HG02938 (cell line): ENCODE data around the gene ADGRG4.

Source experiments
- ATAC-seq: cut with Tn5 transposase; IDR thresholded peaks from one replicate; pipeline ENCODE4 v1.9.1; 2021; ENCODE audit warnings: mild to moderate bottlenecking, moderate library complexity; ENCODE audit not compliant: unreplicated experiment

The ADGRG4 gene

DNA sequence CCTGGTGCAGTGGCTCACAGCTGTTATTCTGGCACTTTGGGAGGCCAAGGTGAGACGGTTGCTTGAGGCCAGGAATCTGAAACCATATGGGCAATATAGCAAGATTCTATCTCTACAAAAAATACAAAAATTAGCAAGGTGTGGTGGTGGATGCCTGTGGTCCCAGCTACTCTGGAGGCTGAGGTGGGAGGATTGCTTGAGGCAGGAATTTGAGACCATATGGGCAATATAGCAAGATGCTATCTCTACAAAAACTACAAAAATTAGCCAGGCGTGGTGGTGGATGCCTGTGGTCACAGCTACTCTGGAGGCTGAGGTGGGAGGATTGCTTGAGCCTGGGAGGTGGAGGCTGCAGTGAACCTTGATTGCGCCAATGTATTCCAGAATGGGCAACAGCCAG, 2.3 kb downstream of the ADGRG4 start:
- ATAC-seq: no peak

DNA sequence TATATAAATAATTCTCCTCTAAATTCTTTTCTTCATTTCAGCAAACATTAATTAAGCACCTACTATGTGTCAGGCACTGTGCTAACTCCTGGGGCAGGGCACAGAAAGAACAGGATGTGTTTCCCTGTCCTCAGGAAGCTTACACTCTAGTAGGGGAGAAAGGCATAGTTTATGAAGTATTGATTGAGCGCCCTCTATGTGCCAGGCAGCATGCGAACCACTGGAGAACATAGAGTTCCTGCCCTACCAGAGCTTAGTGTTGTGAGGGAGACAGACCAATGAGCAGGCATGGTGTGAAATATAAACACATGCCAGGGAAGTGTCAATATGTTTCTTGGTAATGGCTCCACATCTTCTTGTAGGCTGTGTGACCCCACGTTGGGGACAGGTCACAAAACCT, 3.7 kb downstream of the ADGRG4 start:
- no peak for ATAC-seq

DNA sequence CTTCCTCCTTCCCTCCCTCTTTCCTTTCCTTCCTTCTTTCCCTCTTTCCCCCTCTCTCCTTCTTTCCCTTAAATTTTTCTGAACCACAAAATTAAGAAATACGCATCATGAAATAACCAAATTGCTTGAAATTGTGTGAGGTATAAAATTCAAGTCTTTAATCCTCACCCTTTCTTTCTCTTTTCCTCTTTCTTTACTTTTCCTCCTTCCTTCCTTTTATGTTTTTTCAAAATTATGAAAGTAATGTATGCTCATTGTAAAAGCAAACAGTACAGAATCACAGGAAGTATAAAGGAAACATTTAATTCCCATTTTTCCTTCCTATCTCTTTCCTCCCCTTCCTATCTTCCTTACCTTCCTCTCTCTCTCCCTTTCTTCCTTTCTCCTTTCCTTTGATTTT, 5.4 kb downstream of the ADGRG4 start:
- ATAC-seq: no peak

DNA sequence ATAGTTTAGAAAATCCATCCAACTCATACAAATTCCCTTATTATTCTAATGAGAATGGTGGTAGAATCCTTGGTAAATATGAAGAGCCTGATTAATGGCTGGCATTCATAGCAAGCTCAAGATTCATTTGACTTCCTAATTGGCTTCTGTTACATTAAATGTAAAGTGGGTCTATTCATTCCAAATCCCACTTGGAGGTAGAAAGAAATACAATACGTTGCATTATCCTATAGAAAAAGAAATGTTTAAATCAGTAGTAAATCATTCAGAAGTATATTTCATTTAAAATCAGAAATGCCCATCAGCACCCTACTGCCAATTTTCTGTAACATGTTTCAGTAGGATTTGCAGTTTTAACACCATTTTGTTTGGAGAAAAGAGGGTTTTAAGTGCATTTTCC, 6.7 kb downstream of the ADGRG4 start:
- no peak for ATAC-seq

DNA sequence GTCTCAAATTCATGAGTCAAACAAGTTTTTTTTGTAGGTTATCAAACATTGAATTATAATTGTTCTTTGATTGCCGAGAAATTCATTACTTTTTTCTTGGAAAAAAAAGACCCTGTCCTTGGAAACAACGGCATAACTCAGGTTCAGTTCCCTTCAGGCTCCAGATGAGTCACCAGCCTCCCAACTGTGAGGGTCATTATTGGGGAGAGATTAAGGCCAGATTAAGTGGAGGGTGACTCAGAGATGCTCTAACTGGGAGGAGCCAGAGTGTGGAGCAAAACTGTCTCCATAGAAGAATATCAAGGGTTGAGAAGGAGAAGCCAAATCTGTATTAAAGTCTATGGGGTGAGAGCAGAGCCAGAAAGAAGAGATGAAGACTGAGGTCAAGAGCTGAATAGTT, 9.6 kb downstream of the ADGRG4 start:
- no peak for ATAC-seq

DNA sequence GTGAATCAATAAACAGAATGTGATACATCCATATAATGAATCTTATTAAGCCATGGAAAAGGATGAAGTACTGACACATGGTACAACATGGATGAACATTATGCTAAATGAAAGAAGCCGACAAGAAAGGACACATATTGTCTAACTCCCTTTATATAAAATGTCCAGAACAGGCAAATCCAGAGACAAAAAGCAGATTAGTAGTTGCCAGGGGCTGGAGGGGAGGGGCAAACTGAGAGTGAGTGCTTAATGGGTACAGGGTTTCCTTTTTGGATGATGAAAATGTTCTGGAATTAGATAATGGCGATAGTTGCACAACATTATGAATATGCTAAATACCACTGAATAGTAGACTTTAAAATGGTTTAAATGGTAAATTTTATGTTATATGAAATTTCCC, 17.4 kb downstream of the ADGRG4 start:
- no peak for ATAC-seq

DNA sequence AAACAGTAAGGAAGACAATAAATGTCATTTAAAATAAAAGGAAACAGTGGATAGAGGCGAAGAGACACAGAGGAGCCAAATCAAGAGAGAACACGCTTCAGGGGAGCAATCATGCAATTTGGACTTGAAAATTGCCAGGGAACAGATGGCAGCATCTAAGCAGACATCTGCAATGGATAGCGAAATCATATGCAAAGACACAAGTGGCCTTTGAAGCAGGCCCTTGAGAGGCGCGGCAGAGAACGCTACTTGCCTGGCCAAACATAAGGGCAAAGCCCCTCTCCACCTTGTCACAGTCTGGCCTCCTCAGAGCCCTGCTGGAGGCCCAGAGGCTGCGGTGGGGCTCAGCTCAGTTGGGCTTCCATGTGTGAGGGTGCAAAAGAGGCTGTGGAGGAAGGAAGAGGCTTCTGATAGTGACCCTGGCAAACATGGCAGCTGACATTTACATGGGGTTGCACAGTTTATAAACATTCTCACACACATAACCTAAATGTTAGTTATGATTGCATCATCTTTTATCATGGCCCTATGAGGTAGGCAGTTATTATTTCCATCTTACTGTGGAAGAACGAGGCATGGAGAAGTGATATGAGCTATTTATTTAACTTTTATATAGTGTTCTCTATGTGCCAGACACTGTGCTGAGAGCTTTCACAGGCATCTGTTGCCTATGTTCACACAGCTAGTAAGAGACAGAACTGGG, 18.3 kb downstream of the ADGRG4 start:
- no peak for ATAC-seq

DNA sequence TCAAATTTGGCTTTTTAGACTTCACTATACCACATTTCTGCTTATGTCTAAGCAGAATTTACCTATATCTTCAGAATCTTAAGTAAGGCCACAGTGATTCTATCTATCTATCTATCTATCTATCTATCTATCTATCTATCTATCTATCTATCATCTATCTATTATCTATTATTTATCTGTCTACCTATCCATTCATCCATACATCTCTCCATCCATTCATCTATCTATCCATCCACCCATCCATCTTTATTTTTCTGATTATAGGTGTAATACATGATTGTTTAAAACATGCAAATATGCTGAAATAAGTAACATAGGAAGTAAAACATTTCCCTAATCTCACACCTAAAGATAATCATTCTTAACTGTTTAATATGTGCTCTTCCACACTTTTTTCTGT, 18.8 kb downstream of the ADGRG4 start:
- no peak for ATAC-seq

DNA sequence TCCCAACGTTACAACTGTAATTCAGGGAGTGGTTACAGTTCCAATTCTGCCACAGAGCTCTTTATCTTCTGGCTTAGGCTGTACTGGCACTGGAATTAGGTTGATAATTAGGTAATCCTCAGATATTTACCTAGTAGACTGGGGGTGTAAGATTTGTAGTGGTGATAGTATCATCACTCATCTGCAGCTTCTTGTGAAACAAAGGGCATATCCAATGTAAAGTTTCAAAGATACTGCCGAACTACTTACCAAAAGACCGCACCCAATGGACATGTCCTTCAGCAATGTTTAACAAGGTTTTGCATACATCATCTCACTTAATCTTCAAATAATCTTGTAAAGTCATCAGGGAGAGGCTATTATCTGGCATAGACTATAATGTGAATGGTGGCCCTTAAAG, 20.8 kb downstream of the ADGRG4 start:
- ATAC-seq: no peak

DNA sequence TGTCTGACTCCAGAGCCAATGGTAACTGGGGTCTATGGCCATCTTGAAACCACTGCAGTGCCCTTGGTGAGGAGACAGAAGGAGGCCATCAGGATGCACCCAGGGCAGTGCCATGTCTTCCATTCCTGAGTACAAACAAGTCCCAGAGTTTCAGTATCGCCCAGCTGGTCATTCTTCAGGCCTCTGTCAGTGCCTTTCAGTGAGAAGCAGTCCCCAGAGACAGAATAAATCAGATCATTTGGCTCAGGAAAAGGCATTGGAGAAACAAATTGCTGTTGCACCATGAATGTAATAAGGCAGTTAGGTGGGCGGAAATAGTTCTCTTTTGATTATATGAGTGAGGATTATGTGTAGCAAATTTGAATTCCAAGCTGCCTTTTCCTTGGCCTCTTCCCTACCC, 21.3 kb downstream of the ADGRG4 start:
- no peak for ATAC-seq

DNA sequence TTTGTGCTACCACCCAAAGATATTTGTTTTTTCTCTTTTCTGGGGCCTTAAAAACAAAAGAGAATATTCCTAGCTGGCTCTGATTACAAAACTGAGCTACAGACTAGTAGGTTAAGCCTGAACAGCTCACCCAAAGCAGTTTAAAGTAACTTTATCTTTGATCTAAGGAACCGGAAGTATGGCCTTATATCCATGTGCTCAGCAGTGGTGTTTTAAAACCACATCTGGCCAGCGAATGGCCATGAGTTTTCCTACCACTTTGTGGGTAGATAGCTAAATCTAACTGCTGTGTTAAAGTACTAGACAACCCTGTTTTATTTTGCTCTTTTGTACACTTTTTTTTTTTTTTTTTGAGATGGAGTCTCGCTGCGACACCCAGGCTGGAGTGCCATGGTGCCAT, 24.6 kb downstream of the ADGRG4 start:
- no peak for ATAC-seq

DNA sequence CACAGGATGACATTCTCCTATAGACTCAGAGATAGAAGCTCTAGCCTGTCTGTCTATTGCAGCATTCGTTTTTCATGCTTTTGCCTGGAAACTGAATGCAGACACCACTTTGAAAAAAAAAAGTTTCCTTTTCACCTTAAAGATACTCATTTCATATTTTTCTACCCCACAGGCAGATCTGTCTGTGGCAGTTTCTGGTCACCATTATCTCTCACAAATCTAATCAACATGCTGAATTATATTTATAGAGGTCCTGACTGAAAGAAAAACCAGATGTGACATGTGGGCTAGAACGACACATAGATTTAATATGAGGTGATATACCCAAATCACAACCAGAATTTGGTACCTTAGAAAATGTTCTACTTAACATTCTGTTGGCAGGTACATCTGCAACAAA, 28.2 kb downstream of the ADGRG4 start:
- no peak for ATAC-seq

DNA sequence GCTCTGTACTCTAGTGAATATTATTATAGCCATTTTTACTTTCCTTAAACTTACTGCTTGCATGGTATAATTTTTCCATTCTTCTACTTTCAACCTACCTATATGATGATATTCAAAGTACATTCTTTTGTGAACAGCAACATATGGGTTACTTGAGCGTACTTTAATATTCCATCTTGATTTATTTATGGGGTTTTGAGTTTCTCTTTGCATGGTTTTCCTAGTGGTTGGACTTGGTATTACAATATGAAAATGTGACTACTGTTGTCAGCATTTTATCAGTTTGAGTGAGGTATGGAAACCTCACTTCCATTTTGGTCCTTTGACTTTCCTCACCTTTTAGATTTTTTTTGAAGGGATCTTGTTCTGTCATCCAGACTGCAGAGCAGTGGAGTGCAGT, 35.9 kb downstream of the ADGRG4 start:
- no peak for ATAC-seq

DNA sequence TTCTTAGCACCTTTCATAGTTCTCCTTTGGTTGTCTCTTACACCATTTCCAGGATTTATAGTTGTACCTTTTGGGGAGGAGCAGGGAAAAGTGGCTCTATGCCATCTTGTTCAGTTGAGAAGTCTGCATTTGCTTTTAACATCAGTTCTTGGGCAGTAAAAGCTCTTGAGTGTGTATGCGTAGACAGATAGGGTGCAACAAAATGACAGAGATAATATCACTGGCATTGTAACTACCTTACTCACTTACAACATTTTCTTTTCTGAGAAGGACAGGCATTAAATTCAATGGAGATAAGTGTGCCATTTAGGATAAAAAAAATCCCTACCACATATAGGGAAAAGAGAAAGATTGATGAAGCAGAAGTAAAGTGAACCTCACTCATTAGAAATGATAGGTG, 38.9 kb downstream of the ADGRG4 start:
- ATAC-seq: no peak

DNA sequence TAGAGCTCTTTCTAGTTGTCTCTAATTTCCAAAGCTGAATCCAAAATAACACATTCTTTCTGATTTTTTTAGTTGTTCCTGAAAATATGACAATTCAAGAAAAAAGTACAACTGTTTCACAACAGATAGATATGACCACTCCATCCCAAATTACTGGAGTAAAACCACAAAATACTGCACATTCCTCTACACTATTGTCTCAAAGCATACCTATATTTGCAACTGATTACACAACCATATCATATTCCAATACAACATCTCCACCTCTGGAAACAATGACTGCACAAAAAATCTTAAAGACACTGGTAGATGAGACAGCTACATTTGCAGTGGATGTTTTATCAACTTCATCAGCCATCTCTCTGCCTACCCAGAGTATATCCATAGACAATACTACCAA, 43.6 kb downstream of the ADGRG4 start:
- no peak for ATAC-seq

DNA sequence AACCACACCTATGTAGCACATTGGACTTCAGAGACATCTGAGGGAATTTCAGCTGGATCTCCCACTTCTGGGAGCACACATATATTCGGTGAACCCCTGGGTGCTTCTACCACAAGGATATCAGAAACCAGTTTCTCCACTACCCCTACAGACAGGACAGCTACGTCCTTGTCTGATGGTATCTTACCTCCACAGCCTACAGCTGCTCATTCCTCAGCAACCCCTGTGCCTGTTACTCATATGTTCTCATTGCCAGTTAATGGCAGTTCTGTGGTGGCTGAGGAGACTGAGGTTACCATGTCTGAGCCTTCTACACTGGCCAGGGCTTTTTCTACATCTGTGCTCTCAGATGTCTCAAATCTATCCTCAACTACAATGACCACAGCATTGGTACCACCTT, 45.7 kb downstream of the ADGRG4 start:
- no peak for ATAC-seq

DNA sequence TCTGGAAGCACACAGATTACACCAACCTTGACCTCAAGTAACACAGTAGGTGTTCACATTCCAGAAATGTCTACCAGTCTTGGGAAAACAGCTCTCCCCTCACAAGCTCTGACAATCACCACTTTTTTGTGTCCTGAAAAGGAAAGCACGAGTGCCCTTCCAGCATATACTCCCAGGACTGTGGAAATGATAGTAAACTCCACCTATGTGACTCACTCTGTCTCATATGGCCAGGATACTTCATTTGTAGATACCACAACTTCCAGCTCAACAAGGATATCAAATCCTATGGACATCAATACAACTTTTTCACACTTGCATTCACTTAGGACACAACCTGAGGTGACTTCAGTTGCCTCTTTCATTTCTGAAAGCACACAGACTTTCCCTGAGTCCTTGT, 46.9 kb downstream of the ADGRG4 start:
- no peak for ATAC-seq

DNA sequence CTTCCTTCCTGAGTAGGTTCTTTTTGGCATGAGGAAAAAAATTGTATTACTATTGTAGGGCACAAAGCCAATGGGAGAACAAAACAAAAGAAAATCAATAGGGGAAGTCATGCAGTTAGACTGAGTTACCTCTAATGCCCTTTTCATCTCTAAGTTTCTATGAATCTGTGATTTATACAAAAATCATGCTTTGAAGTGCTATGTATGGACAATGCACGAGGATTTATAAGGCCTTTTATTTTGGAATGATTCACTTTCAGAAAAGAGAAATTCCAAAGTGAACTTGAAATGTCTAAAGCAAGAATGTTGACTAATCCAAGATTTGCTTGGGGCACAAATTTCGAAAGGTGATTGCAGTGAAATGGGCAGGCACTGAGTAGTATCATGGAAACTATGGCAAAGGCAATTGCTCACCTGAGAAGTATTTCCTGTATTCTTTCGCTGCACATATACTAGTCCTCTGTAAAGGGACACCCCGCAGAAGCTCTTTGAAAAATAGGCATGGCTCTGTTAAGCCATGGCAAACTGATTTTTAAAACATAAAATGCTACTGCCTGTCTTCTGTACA, 52.8 kb downstream of the ADGRG4 start:
- ATAC-seq: no peak

DNA sequence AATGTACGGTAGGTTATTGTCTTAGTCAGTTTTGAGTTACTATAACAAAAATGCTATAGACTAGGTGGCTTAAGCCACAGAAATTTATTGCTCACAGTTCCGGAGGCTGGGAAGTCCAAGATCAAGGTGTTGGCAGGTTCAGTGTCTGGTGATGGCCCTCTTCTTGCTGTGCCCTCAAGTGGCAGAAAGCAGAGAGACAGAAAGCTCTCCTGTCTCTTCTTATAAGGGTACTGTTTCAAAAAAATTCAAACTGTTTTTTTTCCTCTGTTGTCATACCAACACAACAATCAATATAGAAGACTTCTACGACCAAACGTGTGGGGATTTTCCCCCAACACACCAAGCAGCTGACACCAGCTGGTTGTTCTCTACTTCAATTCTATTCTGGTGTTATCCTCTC, 53.4 kb downstream of the ADGRG4 start:
- ATAC-seq: no peak

DNA sequence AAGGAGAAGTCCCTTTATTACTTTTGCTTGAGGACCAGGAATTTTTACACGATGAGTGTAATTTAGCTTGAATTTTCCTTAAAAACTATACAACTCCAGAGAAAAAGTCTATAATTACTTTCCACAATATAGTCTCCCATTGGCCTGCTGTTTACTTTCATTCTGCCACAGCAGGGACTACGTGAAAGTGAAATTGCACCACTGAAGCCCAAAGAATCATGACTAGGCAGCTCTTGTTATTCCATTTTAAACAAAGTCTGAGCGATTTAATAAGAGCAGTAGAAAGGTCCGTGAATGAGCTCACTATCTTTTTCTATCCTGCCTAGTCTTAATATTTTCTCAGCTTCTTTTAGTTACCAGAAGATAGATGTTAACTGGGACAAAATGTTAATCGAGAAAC, 68.6 kb downstream of the ADGRG4 start:
- no peak for ATAC-seq

DNA sequence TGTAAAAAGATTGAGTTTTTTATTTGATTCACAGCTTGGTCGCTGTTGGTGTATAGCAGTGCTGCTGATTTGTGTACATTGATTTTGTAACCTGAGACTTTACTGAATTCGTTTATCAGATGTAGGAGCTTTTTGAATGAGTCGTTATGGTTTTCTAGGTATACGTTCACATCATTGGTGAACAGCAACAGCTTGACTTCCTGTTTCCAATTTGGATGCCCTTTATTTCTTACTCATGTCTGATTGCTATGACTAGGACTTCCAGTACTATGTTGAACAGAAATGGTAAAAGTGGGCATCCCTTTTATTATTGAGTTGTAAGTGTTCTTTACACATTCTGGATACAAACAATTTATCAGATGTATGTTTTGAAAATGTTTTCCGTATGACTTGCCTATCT, 76.0 kb downstream of the ADGRG4 start:
- ATAC-seq: no peak

DNA sequence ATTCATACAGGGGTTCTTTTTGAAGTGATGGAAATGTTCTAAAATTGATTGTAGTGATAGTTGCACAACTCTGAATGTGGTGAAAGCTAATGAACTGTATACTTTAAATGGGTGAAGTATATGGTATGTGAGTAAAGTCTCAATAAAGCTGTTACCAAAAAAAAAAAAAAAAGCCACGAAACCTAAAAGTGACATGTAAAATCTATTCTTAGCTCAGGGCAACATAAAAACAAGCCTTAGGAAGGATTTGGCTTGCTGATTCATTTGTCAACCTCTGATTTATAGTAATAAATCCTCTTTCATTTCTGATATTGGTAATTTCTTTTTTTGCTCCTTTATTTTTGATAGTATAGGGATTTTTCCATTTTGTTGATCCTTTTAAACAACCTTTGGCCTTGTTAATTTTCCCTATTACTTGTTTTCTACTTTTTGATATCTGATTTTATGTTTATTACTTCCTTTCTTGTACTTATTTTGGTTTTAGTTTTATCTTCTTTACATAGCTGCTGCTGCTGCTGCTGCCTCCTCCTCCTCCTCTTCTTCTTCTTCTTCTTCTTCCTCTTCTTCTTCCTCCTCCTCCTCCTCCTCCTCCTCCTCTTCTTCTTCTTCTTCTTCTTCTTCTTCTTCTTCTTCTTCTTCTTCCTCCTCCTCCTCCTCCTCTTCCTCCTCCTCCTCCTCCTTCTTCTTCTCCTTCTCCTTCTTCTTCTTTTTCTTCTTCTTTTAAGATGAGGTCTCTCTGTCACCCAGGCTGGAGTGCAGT, 79.4 kb downstream of the ADGRG4 start:
- ATAC-seq: no peak
